Activated T-cell treated with anti-CD3 and anti-CD28 coated beads for 1 hour (primary cell): ENCODE measurements around the gene SETBP1.

ENCODE experiments used
- DNase-seq: peaks from one replicate; pipeline ENCODE4 v3.0.0-alpha.2; 2020; ENCODE audit warnings: low read depth

The SETBP1 gene

DNA sequence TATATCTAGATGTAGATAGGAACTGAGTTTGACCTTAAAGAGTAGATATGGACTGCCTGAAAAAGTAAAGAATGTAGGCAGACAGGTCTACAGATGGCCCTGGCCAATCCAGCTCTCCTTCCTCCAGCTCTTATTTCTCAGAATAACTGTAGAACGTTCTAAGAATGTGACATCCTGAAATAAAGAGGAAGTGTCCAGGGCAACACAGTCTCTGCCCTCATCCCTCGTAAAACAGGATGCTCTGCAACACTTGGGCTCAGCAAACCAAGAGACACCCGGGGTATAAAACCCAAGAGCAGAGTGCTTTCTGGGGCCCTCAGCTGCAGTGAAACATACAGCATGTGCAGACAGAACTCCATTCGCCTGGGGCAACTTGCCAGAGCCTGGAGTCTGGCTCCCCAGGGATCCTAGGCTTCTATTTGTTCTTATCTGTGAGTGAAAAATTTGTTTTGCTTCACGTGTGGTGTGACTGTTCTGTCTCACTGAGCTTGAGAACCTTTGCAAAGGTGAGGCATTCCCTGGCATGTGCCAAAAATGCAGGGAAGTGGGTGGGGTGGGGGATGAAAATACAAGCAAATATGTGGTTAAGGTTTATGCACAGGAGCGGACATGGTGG is 401.0 kb downstream of the SETBP1 start:
- DNase-seq = no peak

DNA sequence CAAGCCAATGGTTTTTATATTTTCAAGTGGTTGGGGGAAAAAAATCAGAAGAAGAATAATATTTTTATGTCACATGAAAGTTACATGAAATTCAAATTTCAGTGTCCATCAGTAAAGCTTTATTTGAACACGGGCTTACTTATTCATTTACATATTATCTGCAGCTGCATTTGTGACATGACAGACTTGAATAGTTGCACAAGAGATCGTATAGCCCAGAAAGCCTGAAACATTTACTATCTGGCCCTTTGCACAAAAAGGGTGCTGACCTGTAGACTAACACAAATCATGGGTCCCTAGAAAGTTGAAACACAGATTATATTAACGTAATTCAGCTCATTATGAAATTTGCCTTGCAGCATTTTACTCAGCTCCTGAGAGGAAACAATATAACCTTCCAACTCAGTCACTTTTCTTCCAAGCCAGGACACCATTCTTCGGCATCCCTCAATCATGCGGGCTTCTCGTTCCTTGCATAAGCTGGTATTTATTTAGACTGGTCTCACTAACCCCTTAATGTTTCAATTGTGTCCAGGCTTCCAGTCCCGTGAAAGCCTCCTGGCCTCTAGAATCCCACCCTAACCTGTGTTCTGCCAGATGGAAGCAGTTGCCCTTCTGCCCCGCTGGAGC is 402.7 kb downstream of the SETBP1 start:
- DNase-seq = no peak

DNA sequence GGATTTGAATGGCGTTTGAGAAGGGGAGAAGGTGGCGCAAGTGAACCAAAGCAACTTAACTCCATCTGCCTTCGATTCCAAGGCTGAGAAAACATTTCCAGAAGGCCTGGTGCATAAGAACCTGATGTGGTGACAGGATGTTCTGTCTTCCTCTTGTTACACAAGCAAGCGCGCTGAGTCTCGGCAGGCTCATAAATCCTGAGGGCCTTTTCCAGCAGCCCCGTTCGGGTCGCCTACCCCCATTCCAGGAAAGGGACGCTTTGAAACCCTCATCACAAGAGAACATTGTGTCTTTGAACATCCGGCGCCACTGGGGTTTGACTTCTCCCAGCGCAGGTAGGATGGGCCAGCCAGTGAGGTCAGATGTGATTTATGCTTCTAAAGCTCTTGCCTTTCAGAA is 403.5 kb downstream of the SETBP1 start:
- no peak for DNase-seq

DNA sequence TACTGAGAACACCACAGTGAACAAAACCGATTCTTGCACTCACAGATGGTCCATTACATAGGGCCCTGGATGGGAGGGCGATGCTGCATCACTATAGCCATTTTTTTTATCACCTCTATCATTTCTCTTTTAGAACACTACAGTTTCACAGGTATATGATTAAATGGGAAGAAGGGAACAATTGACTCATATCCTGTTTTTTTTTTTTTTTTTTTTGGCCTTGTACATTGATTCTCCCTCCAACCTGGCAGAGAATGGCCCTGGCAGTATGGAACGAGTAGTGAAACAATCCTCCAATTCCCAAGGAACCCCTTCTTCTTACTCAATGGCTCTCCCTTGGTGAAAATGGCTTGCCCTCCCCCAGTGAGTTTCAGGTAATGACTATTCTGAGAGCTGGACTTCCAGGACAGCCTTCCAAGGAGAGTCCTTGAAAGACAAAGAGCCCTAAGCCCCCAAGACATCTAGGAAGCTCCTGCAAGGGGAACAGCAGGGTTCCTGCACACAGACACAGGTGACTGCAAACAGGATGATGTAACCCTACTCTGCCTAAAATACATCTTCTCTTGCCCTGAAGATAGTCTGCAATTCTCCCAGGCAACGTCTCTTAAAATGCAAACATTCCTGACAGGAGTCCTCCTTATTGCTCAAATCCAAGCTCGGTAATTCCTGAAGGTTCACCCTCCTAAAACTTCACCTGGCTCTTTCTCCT is 405.4 kb downstream of the SETBP1 start:
- no peak for DNase-seq

DNA sequence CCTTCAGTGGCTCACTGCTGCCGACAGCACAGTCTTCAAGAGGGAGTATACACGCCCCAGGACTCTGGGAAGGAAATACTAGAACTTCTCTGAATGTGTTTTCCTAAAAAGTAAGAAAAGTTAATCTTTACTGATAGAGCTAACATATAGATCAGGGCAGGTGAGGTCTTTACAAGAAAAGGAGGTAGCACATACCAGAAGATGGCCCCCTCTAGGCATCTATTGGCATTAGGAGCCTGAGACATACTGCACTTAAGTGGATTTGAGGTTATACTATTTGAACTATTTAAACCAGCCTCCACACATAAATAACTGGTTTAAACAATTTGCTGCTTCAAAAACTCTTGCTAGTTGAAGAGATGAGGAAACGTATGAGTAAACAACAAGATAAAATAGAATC is 406.1 kb downstream of the SETBP1 start:
- DNase-seq = no peak

DNA sequence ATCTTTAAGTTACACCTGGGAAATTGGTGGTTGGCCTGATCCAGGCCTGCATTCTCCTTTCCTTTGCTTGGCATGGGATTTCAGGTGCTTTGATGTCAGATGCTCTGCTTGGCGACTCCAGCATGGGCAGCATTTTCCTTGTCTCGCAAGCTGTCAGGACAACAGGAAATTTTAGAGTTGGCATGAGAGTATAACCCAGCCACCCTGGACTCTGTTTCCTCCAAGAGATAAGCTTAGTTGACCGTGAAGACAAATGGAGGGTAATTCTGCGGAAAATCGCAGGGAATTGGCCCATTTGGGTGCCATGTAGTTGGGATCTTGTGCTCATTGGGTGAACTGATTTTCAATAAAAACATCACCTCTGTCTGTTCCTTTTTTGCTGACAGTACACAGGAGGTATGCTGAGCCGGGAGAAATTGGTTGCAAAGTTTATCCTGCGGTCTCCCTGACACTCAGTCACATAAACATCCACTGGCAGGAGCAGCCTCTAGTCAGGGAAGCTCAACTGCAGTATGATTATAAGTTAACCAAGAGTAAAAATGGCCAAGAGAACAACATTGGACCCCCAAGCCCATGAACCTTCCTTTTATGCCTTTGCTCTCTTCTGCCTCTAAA is 409.9 kb downstream of the SETBP1 start:
- no peak for DNase-seq

DNA sequence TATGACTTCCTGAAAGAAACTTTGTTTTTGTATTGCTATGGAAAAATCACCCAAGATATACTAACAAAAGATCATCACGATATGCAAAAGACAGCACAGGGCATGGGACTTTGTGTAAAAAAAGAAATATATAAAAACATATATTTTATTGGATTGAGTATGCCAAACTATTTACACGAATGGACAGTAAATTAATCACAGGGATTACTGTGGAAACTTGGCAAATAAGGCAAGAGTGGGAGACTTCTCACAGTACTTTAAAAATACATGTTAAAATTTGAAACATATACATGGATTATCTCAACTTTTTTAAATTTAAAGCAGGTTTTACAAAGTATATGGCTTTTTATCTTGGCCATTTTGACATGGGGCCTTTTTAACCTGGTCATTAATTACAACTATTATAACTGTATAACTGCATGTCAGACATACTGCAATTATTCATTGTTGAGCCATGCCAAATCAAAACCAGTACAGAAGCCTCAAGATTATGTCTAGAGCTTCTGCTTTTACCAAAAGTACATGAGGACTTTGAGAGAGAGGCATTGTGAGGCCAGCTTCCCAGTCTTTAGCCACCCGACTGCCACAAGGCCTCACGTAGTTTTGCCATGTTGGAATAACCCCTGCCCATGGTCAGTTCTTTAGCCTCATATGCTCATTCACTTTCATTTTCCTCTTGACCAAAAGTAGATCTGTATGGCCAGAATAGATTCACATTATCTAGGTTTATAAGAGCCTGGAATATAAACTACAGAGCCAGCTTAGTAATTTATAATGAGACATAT is 419.8 kb downstream of the SETBP1 start:
- no peak for DNase-seq

DNA sequence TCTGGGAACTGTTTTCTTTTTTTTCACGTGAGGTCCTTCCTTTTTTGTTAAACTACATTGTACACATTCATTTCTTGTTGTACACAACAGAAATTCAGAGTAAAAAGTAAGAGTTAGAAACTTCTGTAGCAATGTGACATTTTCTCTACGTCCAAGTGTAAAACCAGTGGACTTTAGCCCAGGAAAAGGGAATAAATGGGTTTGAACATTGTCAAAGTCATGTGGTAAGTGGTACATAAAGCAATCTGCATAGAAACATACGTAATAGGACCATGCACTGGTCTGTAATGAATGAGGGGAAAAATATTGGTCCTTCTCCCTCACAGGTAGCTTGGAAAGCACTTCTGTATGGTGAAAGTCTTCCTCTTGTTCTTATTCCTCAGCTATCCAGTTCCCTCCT is 421.4 kb downstream of the SETBP1 start:
- DNase-seq = no peak

DNA sequence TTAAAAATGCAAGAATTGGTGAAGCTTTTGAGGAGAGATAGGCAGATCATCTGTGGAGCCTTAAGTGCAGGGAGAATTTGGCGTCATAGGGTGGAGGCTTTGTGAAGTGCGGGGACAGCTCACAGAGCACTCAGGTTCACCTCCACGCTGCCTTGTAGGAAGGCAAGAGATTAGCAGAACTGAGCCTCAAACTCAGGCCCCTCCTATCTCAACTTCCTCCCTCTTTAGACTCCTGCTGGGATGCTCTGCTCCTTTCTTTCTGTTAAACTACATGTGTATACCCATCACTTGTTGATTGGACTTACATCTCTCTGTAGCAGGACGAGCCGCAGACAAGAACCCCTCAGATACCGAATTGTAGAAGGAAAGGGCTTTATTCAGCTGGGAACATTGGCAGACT is 422.2 kb downstream of the SETBP1 start:
- no peak for DNase-seq

DNA sequence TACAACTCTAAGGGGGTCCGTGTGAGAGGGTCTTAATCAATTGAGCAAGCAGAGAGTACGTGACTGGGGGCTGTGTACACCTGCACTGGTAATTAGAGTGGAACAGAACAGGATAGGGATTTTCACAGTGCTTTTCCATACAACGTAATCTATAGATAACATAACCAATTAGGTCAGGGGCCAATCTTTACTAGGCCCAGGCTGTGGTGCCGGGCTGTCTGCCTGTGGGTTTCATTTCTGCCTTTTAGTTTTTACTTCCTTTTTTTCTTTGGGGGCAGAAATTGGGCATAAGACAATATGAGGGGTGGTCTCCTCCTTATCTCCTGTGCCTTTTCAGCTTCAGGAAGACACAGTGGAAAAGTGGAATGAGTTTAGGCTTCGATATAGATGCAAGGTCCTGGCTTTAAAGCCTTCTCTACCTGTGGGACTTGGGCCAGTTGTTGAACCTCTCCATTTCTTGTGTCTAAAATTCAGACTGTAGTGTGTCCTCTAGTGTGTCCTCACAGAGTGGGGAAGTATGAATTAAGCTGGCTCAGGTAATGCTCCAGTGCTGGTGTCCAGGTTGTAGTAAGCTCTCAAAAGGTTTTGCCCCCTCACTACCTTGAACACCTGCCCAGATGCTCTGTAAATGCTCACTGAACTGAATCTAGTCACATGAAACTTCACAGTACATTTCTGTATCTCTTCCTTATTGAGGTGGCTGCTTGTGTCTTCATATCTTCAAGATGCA is 422.8 kb downstream of the SETBP1 start:
- DNase-seq = no peak

DNA sequence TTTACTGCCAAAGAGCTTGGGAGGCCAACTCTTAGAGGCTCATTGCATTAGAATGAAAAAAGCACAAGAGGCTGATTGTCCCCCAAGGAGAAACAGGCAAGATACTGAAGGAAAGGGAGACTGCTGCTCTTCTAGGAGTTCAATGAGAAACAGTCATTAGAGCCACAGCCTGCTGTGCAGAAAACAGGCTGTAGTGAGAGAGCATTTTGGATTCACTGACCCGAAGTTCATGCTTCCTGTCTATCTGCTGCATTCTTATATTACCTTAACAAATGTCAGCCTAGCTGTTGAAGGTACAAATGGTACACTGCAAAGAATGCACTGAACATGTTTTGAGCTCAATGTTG is 423.3 kb downstream of the SETBP1 start:
- DNase-seq = no peak

DNA sequence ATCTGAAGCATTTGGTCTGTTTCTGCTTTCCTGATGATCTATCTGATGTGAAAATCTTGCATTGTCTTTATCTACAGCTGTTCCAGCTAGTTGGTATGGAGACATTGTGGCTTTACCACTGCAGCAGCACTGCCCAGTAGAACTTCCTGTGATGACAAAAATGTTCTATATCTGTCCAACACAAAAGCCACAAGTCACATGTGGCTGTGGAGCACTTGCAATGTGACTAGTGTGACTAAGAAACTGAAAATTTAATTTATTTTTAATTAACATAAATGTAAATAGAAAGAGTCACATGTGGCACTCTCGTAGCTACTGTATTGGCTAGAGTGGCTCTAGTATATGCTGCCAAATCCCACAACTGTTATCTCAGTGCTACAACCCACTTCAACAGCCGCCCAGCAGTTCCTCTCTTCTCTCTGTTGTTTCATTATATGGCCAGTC is 425.7 kb downstream of the SETBP1 start:
- no peak for DNase-seq

DNA sequence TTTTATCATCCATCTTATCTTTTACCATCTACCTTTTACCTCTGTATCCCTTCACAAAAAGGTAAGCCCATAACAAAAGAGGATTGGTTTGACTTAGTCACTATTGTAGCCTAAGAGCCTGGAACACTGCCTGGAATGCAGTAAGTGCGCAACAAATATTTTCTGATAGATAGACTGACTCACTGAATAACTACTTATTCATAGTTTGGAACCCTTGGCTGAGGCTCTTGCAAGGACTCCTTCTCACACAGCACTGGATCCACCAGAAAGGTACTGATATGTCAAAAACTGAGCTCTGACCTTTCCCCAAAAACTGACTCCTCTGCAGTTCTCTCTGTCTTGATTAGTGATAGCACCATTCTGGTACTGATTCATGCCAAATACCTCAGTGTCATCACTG is 426.7 kb downstream of the SETBP1 start:
- no peak for DNase-seq

DNA sequence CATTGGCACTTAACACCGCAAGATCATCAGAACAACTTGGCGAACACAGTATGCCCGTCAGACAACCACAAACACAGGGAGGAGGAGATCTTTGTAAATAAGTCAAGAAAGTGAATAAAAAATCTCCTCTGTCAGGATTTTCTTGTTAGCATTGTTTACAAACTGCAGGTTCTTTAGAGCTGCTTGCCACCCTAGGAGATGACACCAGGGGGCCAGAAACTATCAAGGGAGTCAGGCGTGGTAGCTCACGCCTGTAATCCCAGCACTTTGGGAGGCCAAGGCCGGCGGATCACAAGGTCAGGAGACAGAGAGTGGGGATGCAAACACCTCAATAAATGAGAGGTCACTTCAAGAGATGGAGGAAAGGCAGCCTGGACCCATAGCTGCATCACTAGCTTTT is 428.1 kb downstream of the SETBP1 start:
- no peak for DNase-seq

DNA sequence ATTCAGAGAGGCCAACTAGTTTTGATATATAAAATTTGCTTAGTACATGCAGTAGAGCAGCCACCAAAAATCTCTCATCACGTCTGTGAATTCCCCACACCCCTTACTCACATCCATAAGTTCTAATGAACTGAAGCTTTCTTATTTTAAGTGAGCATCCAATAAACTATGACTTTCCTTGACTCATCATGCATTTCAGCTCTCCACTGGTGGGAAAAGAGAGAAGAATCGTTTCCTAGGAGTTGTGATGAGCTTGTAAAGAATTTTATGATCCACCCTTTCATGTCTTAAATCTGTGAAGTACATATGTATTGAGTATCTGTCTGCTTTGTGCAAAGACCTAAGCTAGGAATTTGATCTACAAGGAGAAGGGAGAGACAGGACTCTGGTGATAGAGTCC is 428.6 kb downstream of the SETBP1 start:
- DNase-seq = no peak

DNA sequence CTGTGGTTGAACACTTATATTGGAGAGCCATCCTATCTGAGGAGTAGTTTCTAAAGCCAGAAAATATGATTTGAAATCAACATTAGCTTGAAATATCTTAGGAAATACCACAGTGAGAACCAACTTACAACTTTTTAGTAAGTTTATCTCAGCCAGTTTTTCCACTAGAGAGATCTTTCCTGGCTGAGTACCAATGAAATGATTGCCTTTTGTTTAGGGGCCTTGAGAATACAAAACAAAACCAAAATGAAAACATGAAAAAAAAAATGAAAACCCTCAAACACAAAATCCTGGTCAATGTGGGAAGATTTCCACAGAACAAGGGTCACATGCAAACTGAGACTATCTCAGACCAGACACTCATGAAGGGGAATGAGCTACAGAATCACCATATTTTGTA is 429.0 kb downstream of the SETBP1 start:
- no peak for DNase-seq

DNA sequence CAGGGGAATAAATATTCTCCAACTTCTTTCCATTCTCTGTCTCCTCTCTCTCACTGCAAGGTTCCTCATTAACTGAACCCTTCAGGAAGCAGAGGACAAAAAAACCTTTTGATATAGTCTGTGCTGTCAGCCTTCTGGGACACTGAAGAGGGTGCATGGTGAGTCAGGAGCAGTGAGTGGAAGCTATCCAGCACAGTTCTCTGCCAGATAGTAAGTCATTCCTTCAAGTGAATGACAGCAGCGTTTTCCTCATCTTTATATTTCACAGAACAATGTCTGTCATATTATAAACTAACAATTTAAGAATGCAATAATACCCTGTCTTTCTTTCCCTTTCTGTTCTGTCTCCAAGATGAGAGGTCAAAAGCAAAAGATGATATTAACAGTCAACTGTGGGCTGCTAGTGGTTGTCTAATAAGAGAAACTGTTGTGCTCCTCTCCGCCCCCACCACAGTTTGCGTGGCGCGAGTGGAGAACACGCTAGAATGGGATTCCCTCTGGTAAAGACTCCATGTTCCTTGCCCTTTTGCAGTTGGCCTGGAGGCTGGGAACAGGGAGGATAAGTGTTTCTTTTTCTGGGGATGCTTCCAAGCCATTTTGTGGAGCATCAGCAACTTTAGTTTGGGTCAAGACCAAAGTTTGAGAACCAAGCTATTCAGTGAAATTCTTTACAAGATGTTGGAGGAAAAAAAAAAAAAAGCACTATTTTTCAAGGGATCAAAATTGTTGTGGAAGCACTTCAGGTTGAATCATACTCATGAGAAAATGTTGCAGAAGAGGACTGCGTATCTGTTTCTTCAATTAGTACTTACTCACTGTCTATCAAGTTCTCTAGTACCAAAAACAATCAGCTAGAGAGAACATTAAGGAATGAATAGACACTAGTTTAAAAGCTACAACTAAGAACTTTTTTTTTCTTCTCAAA is 430.2 kb downstream of the SETBP1 start:
- no peak for DNase-seq

DNA sequence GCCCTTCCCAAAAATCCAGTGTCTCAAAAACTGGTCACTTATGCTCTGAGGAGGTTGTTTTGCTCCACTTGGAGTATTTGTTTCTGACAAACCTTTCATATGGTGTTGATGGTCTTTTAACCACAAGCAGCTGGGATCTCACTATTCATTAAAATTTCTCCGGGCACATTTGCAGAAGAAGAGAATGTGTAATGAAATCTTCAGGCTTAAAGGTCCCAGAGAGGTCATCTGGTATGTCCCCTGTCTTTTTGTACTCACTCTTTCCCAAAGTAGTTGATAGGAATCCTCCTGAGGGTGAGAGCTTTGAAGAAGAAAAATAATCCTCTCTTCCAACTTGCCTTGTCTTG is 430.8 kb downstream of the SETBP1 start:
- no peak for DNase-seq

DNA sequence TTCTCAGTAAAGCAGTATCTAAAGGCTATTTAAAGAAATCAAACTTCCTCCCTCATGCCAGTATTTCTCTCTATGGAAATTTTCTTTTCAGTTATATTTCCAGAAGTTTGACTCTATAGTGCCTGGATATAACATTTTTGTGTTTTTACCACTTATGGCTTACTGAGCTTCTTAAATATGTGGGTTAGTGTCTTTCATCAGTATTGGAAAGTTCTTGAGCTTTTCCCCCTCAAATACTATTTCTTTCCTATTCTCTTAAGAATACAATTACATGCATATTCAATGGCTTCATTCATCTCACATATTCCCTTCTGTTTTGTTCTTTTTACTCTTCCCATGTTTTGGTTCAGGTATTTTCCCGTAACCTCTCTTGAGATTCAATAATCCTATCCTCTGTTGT is 432.0 kb downstream of the SETBP1 start:
- DNase-seq = no peak

DNA sequence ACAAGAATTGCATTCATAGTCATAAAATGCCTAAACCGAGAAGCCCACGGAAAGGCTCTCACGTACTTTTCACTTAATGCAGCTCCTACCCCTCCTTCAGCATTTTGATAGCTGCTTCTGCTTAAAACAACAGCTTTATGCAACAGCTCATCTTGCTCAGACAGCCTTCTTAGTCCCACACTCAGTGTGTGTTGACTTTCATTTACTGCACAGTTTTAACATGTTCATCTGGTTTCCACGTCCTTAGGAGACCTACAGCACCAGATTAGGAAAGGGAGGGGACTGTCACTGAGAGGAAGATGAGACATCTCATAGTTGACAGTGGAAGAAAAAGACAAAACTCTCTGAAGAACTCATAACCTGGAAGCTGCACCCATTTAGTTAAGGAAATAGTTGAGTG is 435.4 kb downstream of the SETBP1 start:
- no peak for DNase-seq
